IMR-90 (cell line): Measurements from ENCODE around the gene KATNAL2. TPM values are rescaled to one million over a fixed set of nuclear protein-coding genes. Genes with fewer than 3 reads are reported as not detected.

Experiments
- ATAC-seq: fragments of 200-7000 bp; cut with Tn5 transposase; 2 replicates; pipeline ENCODE4 v1.9.1; 2020; ENCODE audit warnings: low read depth, mild to moderate bottlenecking, moderate library complexity
- BruUV-seq: library from RNA; stranded (reverse); fragments of 400-500 nt; replicated peaks from 2 replicates; lab custom pipeline; 2021; lab: Mats Ljungman, UMichigan
- CTCF ChIA-PET: fragments of 300-600 bp; formaldehyde crosslinking; extraction: SDS; loops from one replicate; lab custom pipeline; 2021; ENCODE audit warnings: antibody characterized with exemption; lab: Yijun Ruan, JAX
- POLR2A ChIA-PET: fragments of 300-600 bp; sonication (Branson Sonifier 250); formaldehyde crosslinking; loops from one replicate; lab custom pipeline; 2022; ENCODE audit warnings: antibody characterized with exemption; ENCODE audit not compliant: unreplicated experiment; lab: Charles Lee
- DNase-seq: peaks from one replicate; pipeline ENCODE4 v3.0.0; 2013
- H2AFZ ChIP-seq: replicated peaks from 2 replicates; pipeline ENCODE3; 2013; ENCODE audit warnings: low read length, mild to moderate bottlenecking; ENCODE audit not compliant: poor library complexity
- H2AK5ac ChIP-seq: 2 replicates; pipeline ENCODE4 v1.6.1; 2013; ENCODE audit warnings: low read depth, low read length, inconsistent platforms
- H2AK9ac ChIP-seq: replicated peaks from 2 replicates; pipeline ENCODE3; 2013; ENCODE audit warnings: mild to moderate bottlenecking, low read depth, low read length, moderate library complexity; ENCODE audit not compliant: poor library complexity
- H2BK120ac ChIP-seq: 2 replicates; pipeline ENCODE4 v1.6.1; 2013; ENCODE audit warnings: low read depth, low read length, inconsistent platforms
- H2BK15ac ChIP-seq: 3 replicates; pipeline ENCODE4 v1.6.1; 2013; ENCODE audit warnings: low read depth, low read length, inconsistent platforms
- H2BK20ac ChIP-seq: 2 replicates; pipeline ENCODE4 v1.6.1; 2013; ENCODE audit warnings: low read depth, mild to moderate bottlenecking, inconsistent platforms, low read length, moderate library complexity
- H2BK5ac ChIP-seq: 2 replicates; pipeline ENCODE4 v1.6.1; 2013; ENCODE audit warnings: mild to moderate bottlenecking, low read depth, low read length, inconsistent platforms; ENCODE audit not compliant: poor library complexity, severe bottlenecking
- H3K14ac ChIP-seq: replicated peaks from 2 replicates; pipeline ENCODE4 v1.6.1; 2013; ENCODE audit warnings: low read depth, low read length, inconsistent platforms
- H3K18ac ChIP-seq: 2 replicates; pipeline ENCODE4 v1.6.1; 2013; ENCODE audit warnings: low read depth, low read length, control low read depth
- H3K23ac ChIP-seq: 2 replicates; pipeline ENCODE4 v1.6.1; 2013; ENCODE audit warnings: low read depth, low read length, inconsistent platforms
- H3K27ac ChIP-seq: 2 replicates; pipeline ENCODE4 v1.5.1; 2013; ENCODE audit warnings: mild to moderate bottlenecking, control low read depth, low read length; ENCODE audit not compliant: insufficient read depth
- H3K27me3 ChIP-seq: 2 replicates; pipeline ENCODE4 v1.6.1; 2013; ENCODE audit warnings: low read length; ENCODE audit not compliant: control insufficient read depth, insufficient read depth
- H3K36me3 ChIP-seq: 2 replicates; pipeline ENCODE4 v1.6.1; 2013; ENCODE audit warnings: low read length, mixed read lengths; ENCODE audit not compliant: control insufficient read depth, insufficient read depth
- H3K4ac ChIP-seq: 2 replicates; pipeline ENCODE4 v1.6.1; 2013; ENCODE audit warnings: low read depth, low read length, inconsistent platforms
- H3K4me1 ChIP-seq: 2 replicates; pipeline ENCODE4 v1.6.1; 2013; ENCODE audit warnings: low read length, mixed read lengths; ENCODE audit not compliant: control insufficient read depth, insufficient read depth
- H3K4me2 ChIP-seq: 2 replicates; pipeline ENCODE4 v1.6.1; 2013; ENCODE audit warnings: low read depth, mild to moderate bottlenecking, control low read depth, low read length, moderate library complexity
- H3K4me3 ChIP-seq: 2 replicates; pipeline ENCODE4 v1.5.1; 2013; ENCODE audit warnings: low read depth, mild to moderate bottlenecking, control low read depth, low read length, moderate library complexity; ENCODE audit not compliant: insufficient read depth
- H3K56ac ChIP-seq: 2 replicates; pipeline ENCODE4 v1.6.1; 2013; ENCODE audit warnings: low read length, inconsistent platforms; ENCODE audit not compliant: insufficient read depth; ENCODE audit errors: extremely low read depth
- H3K79me1 ChIP-seq, 2 experiments: 2 replicates each; pipeline ENCODE4 v1.6.1; 2013; ENCODE audit warnings: low read length in 2 of 2, inconsistent platforms in 1 of 2, low read depth in 1 of 2
- H3K9ac ChIP-seq: 2 replicates; pipeline ENCODE4 v1.6.1; 2013; ENCODE audit warnings: low read depth, low read length, control low read depth
- H3K9me1 ChIP-seq: 2 replicates; pipeline ENCODE4 v1.6.1; 2013; ENCODE audit warnings: low read length, inconsistent platforms; ENCODE audit not compliant: insufficient read depth
- H3K9me3 ChIP-seq: 2 replicates; pipeline ENCODE4 v1.6.1; 2013; ENCODE audit warnings: low read length; ENCODE audit not compliant: control insufficient read depth, insufficient read depth
- H4K20me1 ChIP-seq: 2 replicates; pipeline ENCODE4 v1.6.1; 2013; ENCODE audit warnings: low read length, inconsistent platforms; ENCODE audit not compliant: insufficient read depth
- H4K5ac ChIP-seq: 2 replicates; pipeline ENCODE4 v1.6.1; 2013; ENCODE audit warnings: mild to moderate bottlenecking, low read depth, low read length, control low read depth
- H4K8ac ChIP-seq, 2 experiments: 2 replicates each; pipeline ENCODE4 v1.6.1; 2013; ENCODE audit warnings: low read depth in 2 of 2, low read length in 2 of 2, control low read depth in 1 of 2, inconsistent platforms in 1 of 2
- H4K91ac ChIP-seq: 2 replicates; pipeline ENCODE4 v1.6.1; 2013; ENCODE audit warnings: low read depth, low read length, inconsistent platforms; ENCODE audit not compliant: insufficient read depth
- CEBPB ChIP-seq: IDR thresholded peaks from 2 replicates; pipeline ENCODE4 v1.6.1; 2012; ENCODE audit warnings: low read depth, low read length, improper control_type of control experiment
- CHD1 ChIP-seq: IDR thresholded peaks from 2 replicates; pipeline ENCODE4 v1.6.1; 2012; ENCODE audit warnings: low read depth, low read length, improper control_type of control experiment
- FOS ChIP-seq: fragments of 150-350 bp; IDR thresholded peaks from 2 replicates; pipeline ENCODE4 v1.6.1; 2016; ENCODE audit warnings: low read depth, low read length
- MAFK ChIP-seq: IDR thresholded peaks from 2 replicates; pipeline ENCODE4 v1.6.1; 2012; ENCODE audit warnings: low read depth, low read length, improper control_type of control experiment
- MAZ ChIP-seq: IDR thresholded peaks from 2 replicates; pipeline ENCODE4 v1.6.1; 2012; ENCODE audit warnings: low read depth, mild to moderate bottlenecking, low read length, improper control_type of control experiment, moderate library complexity, borderline replicate concordance
- NFE2L2 ChIP-seq: fragments of 150-350 bp; IDR thresholded peaks from 2 replicates; pipeline ENCODE4 v1.6.1; 2016; ENCODE audit warnings: low read depth, mild to moderate bottlenecking, low read length
- RAD21 ChIP-seq: IDR thresholded peaks from 2 replicates; pipeline ENCODE4 v1.6.1; 2012; ENCODE audit warnings: low read length, improper control_type of control experiment
- WGBS, 2 experiments: methylation state at CpG; one replicate each; pipeline versions ENCODE4 v1.1.5 to v1.1.7; 2013; ENCODE audit warnings: missing lambda C conversion rate in 2 of 2; ENCODE audit not compliant: insufficient read length in 1 of 2; ENCODE audit errors: extremely low coverage in 2 of 2; 5-methylcytosine and 5-hydroxymethylcytosine counted together
- dilution Hi-C: fragments of 300-500 bp; cut with HindIII; formaldehyde crosslinking; loops from one replicate; pipeline ENCODE4 v1.14.3; 2018; ENCODE audit warnings: low sequenced_read_pairs; ENCODE audit not compliant: unreplicated experiment
- in situ Hi-C: fragments of 300-500 bp; cut with MboI; formaldehyde crosslinking; loops from 3 replicates; pipeline ENCODE4 v1.14.3; 2019; ENCODE audit warnings: low sequenced_read_pairs, inconsistent platforms, mixed read lengths
- intact Hi-C: fragments of 100-400 bp; cut with micrococcal nuclease; formaldehyde crosslinking; loops from 2 replicates; pipeline ENCODE4 v1.10.0; 2022
- polyA plus RNA-seq, 3 experiments: library from polyadenylated mRNA; depleted of rRNA; stranded (reverse); fragments of >200 nt; gene quantifications; 2 replicates each; pipeline ENCODE4 v1.2.3, GENCODE V29; 2012; ENCODE audit warnings: low replicate concordance in 1 of 3
- total RNA-seq: library from RNA; depleted of rRNA; stranded (reverse); fragments of >200 nt; gene quantifications from 2 replicates; pipeline ENCODE4 v1.2.3, GENCODE V29; 2012
- TF ChIP-seq, protein P1 (sequence below): fragments of 150-350 bp; IDR thresholded peaks from 2 replicates; pipeline ENCODE4 v1.6.1; 2016; ENCODE audit warnings: low read depth, mild to moderate bottlenecking, low read length, moderate library complexity, borderline replicate concordance
- TF ChIP-seq, protein P2 (sequence below): fragments of 150-350 bp; IDR thresholded peaks from 2 replicates; pipeline ENCODE4 v1.6.1; 2017; ENCODE audit warnings: mild to moderate bottlenecking, antibody characterized with exemption, low read length, low read depth
- TF ChIP-seq, protein P3 (sequence below): conservative IDR thresholded peaks from 2 replicates; pipeline ENCODE4 v1.5.1; 2012; ENCODE audit warnings: mild to moderate bottlenecking, low read depth, low read length, improper control_type of control experiment

KATNAL2 gene
- total and polyA plus RNA-seq, 2 of the 4 experiments (the other 2 are of a cell fraction) = 0.90 to 2.3 TPM

DNA sequence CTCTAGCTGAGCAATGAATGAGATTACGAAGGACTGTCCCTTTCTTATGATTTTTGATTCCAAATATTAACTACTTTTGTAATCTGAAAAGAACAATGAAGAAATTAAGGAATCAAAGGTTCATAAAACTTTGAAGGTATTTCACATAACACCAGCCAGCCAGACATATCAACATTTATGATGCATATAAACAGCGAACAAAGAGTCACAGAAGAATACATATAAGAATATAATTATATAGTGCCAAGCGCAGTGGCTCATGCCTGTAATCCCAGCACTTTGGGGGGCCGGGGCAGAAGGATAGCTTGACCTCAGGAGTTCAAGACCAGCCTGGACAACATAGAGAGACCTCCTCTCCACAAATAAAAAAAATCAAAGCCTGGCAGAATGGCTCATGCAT, 34.2 kb upstream of the KATNAL2 start:
- CTCF ChIA-PET = no interaction called here
- Histone ChIP-seq H4K20me1 (peaks cover 3% of the 10 kb centered on the region; the same call in 1 of the 2 replicates), H2AK9ac (no peak overlapping the region), H3K79me1 (peaks cover 10 to 15% of the 10 kb centered on the region in 2 experiments; a peak in 3 of 4 replicates), H3K4me2 (no peak overlapping the region), H3K36me3 (no peaks in the 10 kb centered on the region), H3K9me1 (no peaks in the 10 kb centered on the region), H2BK20ac (no peak overlapping the region), H3K9ac (no peak overlapping the region), H3K56ac (no peak overlapping the region), H4K5ac (no peak overlapping the region), H3K4me3 (no peak overlapping the region), H3K18ac (no peak overlapping the region), H2BK15ac (no peak overlapping the region), H3K9me3 (no peaks in the 10 kb centered on the region), H3K14ac (no peak overlapping the region), H2AK5ac (no peak overlapping the region), H4K8ac (no peak overlapping the region), H3K27me3 (no peaks in the 10 kb centered on the region), H3K4me1 (no peaks in the 10 kb centered on the region), H3K23ac (no peak overlapping the region), H2AFZ (no peak overlapping the region), H4K91ac (no peak overlapping the region), H3K27ac (no peak overlapping the region), H3K4ac (no peak overlapping the region), H2BK5ac (no peak overlapping the region), H2BK120ac (no peak overlapping the region)
- WGBS, 2 experiments = no CpG with 5 or more reads among the region's 4 CpGs
- in situ Hi-C loops = no loop called here
- dilution Hi-C loops = no loop called here
- TF ChIP-seq CHD1 = no peak
- TF ChIP-seq RAD21 = no peak
- no peak for TF ChIP-seq NFE2L2
- TF ChIP-seq CEBPB = no peak
- TF ChIP-seq FOS = no peak
- TF ChIP-seq MAFK = no peak
- TF ChIP-seq, protein P1, sequence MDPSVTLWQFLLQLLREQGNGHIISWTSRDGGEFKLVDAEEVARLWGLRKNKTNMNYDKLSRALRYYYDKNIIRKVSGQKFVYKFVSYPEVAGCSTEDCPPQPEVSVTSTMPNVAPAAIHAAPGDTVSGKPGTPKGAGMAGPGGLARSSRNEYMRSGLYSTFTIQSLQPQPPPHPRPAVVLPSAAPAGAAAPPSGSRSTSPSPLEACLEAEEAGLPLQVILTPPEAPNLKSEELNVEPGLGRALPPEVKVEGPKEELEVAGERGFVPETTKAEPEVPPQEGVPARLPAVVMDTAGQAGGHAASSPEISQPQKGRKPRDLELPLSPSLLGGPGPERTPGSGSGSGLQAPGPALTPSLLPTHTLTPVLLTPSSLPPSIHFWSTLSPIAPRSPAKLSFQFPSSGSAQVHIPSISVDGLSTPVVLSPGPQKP = no peak
- TF ChIP-seq MAZ = no peak
- TF ChIP-seq, protein P2, sequence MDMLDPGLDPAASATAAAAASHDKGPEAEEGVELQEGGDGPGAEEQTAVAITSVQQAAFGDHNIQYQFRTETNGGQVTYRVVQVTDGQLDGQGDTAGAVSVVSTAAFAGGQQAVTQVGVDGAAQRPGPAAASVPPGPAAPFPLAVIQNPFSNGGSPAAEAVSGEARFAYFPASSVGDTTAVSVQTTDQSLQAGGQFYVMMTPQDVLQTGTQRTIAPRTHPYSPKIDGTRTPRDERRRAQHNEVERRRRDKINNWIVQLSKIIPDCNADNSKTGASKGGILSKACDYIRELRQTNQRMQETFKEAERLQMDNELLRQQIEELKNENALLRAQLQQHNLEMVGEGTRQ = no peak
- TF ChIP-seq, protein P3, sequence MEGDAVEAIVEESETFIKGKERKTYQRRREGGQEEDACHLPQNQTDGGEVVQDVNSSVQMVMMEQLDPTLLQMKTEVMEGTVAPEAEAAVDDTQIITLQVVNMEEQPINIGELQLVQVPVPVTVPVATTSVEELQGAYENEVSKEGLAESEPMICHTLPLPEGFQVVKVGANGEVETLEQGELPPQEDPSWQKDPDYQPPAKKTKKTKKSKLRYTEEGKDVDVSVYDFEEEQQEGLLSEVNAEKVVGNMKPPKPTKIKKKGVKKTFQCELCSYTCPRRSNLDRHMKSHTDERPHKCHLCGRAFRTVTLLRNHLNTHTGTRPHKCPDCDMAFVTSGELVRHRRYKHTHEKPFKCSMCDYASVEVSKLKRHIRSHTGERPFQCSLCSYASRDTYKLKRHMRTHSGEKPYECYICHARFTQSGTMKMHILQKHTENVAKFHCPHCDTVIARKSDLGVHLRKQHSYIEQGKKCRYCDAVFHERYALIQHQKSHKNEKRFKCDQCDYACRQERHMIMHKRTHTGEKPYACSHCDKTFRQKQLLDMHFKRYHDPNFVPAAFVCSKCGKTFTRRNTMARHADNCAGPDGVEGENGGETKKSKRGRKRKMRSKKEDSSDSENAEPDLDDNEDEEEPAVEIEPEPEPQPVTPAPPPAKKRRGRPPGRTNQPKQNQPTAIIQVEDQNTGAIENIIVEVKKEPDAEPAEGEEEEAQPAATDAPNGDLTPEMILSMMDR = no peak
- no peak for ATAC-seq
- BruUV-seq = no TSS peak
- intact Hi-C loops = no loop called here
- POLR2A ChIA-PET = no interaction called here
- no peak for DNase-seq
